SK-N-MC (cell line): Measurements from ENCODE around the gene FBXL7.

Experiments used
- DNase-seq: peaks from one replicate; pipeline ENCODE4 v3.0.0-alpha.2; 2011; ENCODE audit warnings: low read depth, low spot score
- H3K27ac ChIP-seq: fragments of 200-600 bp; sonication (generic); 2 replicates; pipeline ENCODE4 v1.5.1; 2016; ENCODE audit warnings: mixed run types
- H3K36me3 ChIP-seq: fragments of 200-600 bp; sonication (generic); 2 replicates; pipeline ENCODE4 v1.6.1; 2017; ENCODE audit warnings: antibody characterized with exemption, low read length, mixed read lengths; ENCODE audit not compliant: insufficient read depth
- H3K4me3 ChIP-seq: fragments of 200-600 bp; sonication (generic); 2 replicates; pipeline ENCODE4 v1.5.1; 2016
- H3K9ac ChIP-seq: fragments of 200-600 bp; sonication (generic); 2 replicates; pipeline ENCODE4 v1.8.0; 2017; ENCODE audit warnings: mixed run types, mixed read lengths; ENCODE audit not compliant: insufficient read length
- H3K9me3 ChIP-seq: fragments of 200-600 bp; sonication (generic); 2 replicates; pipeline ENCODE4 v1.6.1; 2017; ENCODE audit warnings: low read depth, mild to moderate bottlenecking, antibody characterized with exemption, low read length, moderate library complexity, mixed read lengths
- EZH2 ChIP-seq: fragments of 200-600 bp; sonication (generic); IDR thresholded peaks from one replicate; pipeline ENCODE4 v1.6.1; 2017; ENCODE audit warnings: antibody characterized with exemption
- FOXP2 ChIP-seq: optimal IDR thresholded peaks from 2 replicates; pipeline ENCODE3; 2011; ENCODE audit warnings: mild to moderate bottlenecking, moderate library complexity; ENCODE audit not compliant: insufficient read depth; ENCODE audit errors: extremely low read length, control extremely low read depth
- POLR2AphosphoS5 ChIP-seq: IDR thresholded peaks from 2 replicates; pipeline ENCODE4 v1.6.1; 2012; ENCODE audit warnings: mild to moderate bottlenecking, low read depth, low read length, borderline replicate concordance

The FBXL7 gene

GRCh38 chr5:15587916-15588315 is 87.9 kb downstream of the FBXL7 start:
- H3K4me3 ChIP-seq = no peak overlapping the region
- no peak for TF ChIP-seq EZH2
- no peak for TF ChIP-seq POLR2AphosphoS5
- no peak for TF ChIP-seq FOXP2
- no peak overlapping the region for H3K9ac ChIP-seq
- DNase-seq = no peak
- H3K9me3 ChIP-seq = no peaks in the 10 kb centered on the region
- no peak overlapping the region for H3K27ac ChIP-seq
- H3K36me3 ChIP-seq = no peaks in the 10 kb centered on the region

GRCh38 chr5:15592728-15593127 is 92.7 kb downstream of the FBXL7 start:
- H3K4me3 ChIP-seq = no peak overlapping the region
- no peak overlapping the region for H3K27ac ChIP-seq
- no peak overlapping the region for H3K9ac ChIP-seq
- no peak for DNase-seq
- H3K9me3 ChIP-seq = no peaks in the 10 kb centered on the region
- no peak for TF ChIP-seq EZH2
- no peak for TF ChIP-seq FOXP2
- no peak for TF ChIP-seq POLR2AphosphoS5
- no peaks in the 10 kb centered on the region for H3K36me3 ChIP-seq

GRCh38 chr5:15594977-15595568 is 95.1 kb downstream of the FBXL7 start:
- no peak overlapping the region for H3K27ac ChIP-seq
- H3K4me3 ChIP-seq = no peak overlapping the region
- no peak overlapping the region for H3K9ac ChIP-seq
- H3K36me3 ChIP-seq = no peaks in the 10 kb centered on the region
- no peaks in the 10 kb centered on the region for H3K9me3 ChIP-seq
- no peak for TF ChIP-seq POLR2AphosphoS5
- TF ChIP-seq EZH2 = no peak
- no peak for TF ChIP-seq FOXP2
- no peak for DNase-seq

GRCh38 chr5:15595929-15596328 is 95.9 kb downstream of the FBXL7 start:
- H3K36me3 ChIP-seq = no peaks in the 10 kb centered on the region
- H3K9me3 ChIP-seq = no peaks in the 10 kb centered on the region
- TF ChIP-seq FOXP2 = no peak
- TF ChIP-seq POLR2AphosphoS5 = no peak
- TF ChIP-seq EZH2 = no peak
- DNase-seq = no peak
- no peak overlapping the region for H3K27ac ChIP-seq
- H3K9ac ChIP-seq = no peak overlapping the region
- no peak overlapping the region for H3K4me3 ChIP-seq

- Histone ChIP-seq H3K9me3 (no peaks in the 10 kb centered on the region), H3K36me3 (no peaks in the 10 kb centered on the region), H3K9ac (no peak overlapping the region), H3K4me3 (no peak overlapping the region), H3K27ac (no peak overlapping the region)
- no peak for DNase-seq
- TF ChIP-seq FOXP2 (no peak), EZH2 (no peak), POLR2AphosphoS5 (no peak)
Measured at GRCh38 chr5:15596936-15597335, 97.0 kb downstream of the FBXL7 start.

- no peak overlapping the region for H3K4me3 ChIP-seq
- DNase-seq = no peak
- H3K9me3 ChIP-seq = no peaks in the 10 kb centered on the region
- TF ChIP-seq POLR2AphosphoS5 (no peak), EZH2 (no peak), FOXP2 (no peak)
- H3K27ac ChIP-seq = no peak overlapping the region
- H3K36me3 ChIP-seq = no peaks in the 10 kb centered on the region
- H3K9ac ChIP-seq = no peak overlapping the region
Measured at GRCh38 chr5:15597804-15598203, 97.8 kb downstream of the FBXL7 start.

GRCh38 chr5:15598294-15598902 is 98.4 kb downstream of the FBXL7 start:
- Histone ChIP-seq H3K9ac (no peak overlapping the region), H3K27ac (no peak overlapping the region), H3K4me3 (no peak overlapping the region), H3K9me3 (no peaks in the 10 kb centered on the region), H3K36me3 (no peaks in the 10 kb centered on the region)
- DNase-seq = no peak
- TF ChIP-seq POLR2AphosphoS5 (no peak), EZH2 (no peak), FOXP2 (no peak)

- Histone ChIP-seq H3K36me3 (no peaks in the 10 kb centered on the region), H3K4me3 (no peak overlapping the region), H3K9ac (no peak overlapping the region), H3K27ac (no peak overlapping the region), H3K9me3 (no peaks in the 10 kb centered on the region)
- no peak for DNase-seq
- no peak for TF ChIP-seq EZH2
- no peak for TF ChIP-seq FOXP2
- TF ChIP-seq POLR2AphosphoS5 = no peak
Measured at GRCh38 chr5:15600035-15600434, 100.1 kb downstream of the FBXL7 start.
